ENCODE results near the gene PGBD4.
A peak's percentile ranks its signal among the peaks of the same experiment; 100 is the strongest.

PGBD4 gene

GRCh38 chr15:34101366-34102174 lies at the start of gene PGBD4, which contains the start of gene EMC7:
Gene PGBD4, plus strand, starts transcription at chr15:34102083. Its CDS starts 449 bp downstream, at chr15:34102532.
Gene EMC7, minus strand, starts transcription at chr15:34101862. Its CDS starts 23 bp downstream, at chr15:34101839.
- DNase-seq = peak; percentile 91

- DNase-seq = no peak
Observed at GRCh38 chr15:34054081-34054707, 47.7 kb upstream of the PGBD4 start.

GRCh38 chr15:34055868-34056595 lies 45.9 kb upstream of the PGBD4 start:
- DNase-seq = no peak

- DNase-seq = no peak
Observed at GRCh38 chr15:34056911-34057310, 45.0 kb upstream of the PGBD4 start.

GRCh38 chr15:34059476-34059875 lies 42.4 kb upstream of the PGBD4 start:
- no peak for DNase-seq

GRCh38 chr15:34059946-34060345 lies 41.9 kb upstream of the PGBD4 start:
- DNase-seq = no peak

GRCh38 chr15:34064438-34064837 lies 37.4 kb upstream of the PGBD4 start:
- DNase-seq = no peak

GRCh38 chr15:34065261-34065660 lies 36.6 kb upstream of the PGBD4 start:
- peak; percentile 85 for DNase-seq

GRCh38 chr15:34065941-34066340 lies 35.9 kb upstream of the PGBD4 start:
- peak; percentile 34 for DNase-seq

GRCh38 chr15:34070003-34070402 lies 31.9 kb upstream of the PGBD4 start:
- no peak for DNase-seq

GRCh38 chr15:34076785-34077184 lies 25.1 kb upstream of the PGBD4 start:
- no peak for DNase-seq

- no peak for DNase-seq
Observed at GRCh38 chr15:34078900-34079299, 23.0 kb upstream of the PGBD4 start.

GRCh38 chr15:34079904-34080303 lies 22.0 kb upstream of the PGBD4 start:
- DNase-seq = no peak

GRCh38 chr15:34084086-34084485 lies 17.8 kb upstream of the PGBD4 start:
- DNase-seq = no peak

GRCh38 chr15:34085746-34086145 lies 16.1 kb upstream of the PGBD4 start:
- no peak for DNase-seq

GRCh38 chr15:34099914-34100313 lies 2.0 kb upstream of the PGBD4 start:
- DNase-seq = no peak

GRCh38 chr15:34102175-34102925 lies 467 bp downstream of the PGBD4 start:
- no peak for DNase-seq

- no peak for DNase-seq
Observed at GRCh38 chr15:34106423-34106822, 4.5 kb downstream of the PGBD4 start.

- no peak for DNase-seq
Observed at GRCh38 chr15:34107315-34107714, 5.4 kb downstream of the PGBD4 start.

- no peak for DNase-seq
Observed at GRCh38 chr15:34109797-34110663, 8.1 kb downstream of the PGBD4 start.

GRCh38 chr15:34111488-34111887 lies 9.6 kb downstream of the PGBD4 start:
- no peak for DNase-seq

- no peak for DNase-seq
Observed at GRCh38 chr15:34114215-34114614, 12.3 kb downstream of the PGBD4 start.
